Heart right ventricle (tissue), 16 donors: Measurements from ENCODE around the gene SERPINB5. TPM values are rescaled to one million over a fixed set of nuclear protein-coding genes. Genes with fewer than 3 reads are reported as not detected.

Experiments
- ATAC-seq, 8 donors: fragments of 200-7000 bp; cut with Tn5 transposase; one replicate each; pipeline ENCODE4 v1.9.1; 2020; ENCODE audit warnings: mild to moderate bottlenecking in 8 of 8, moderate library complexity in 8 of 8, moderate number of reproducible peaks in 1 of 8
- DNase-seq, 2 donors: peaks; one replicate each; pipeline ENCODE4 v3.0.0-alpha.2; 2020
- H3K27ac ChIP-seq, 10 donors: fragments of 200-600 bp; sonication (generic) in 2 of 10; one replicate each; pipeline versions ENCODE4 v1.5.0 to v1.8.0; 2020 to 2022; ENCODE audit warnings: mild to moderate bottlenecking in 3 of 10
- H3K27me3 ChIP-seq, 7 donors: fragments of 200-600 bp; one replicate each; pipeline ENCODE4 v1.8.0; 2021 to 2022; ENCODE audit warnings: mild to moderate bottlenecking in 2 of 7
- H3K36me3 ChIP-seq, 9 donors: fragments of 200-600 bp; sonication (generic) in 1 of 9; one replicate each; pipeline versions ENCODE4 v1.5.0 to v1.8.0; 2020 to 2022; ENCODE audit warnings: mild to moderate bottlenecking in 2 of 9
- H3K4me1 ChIP-seq, 9 donors: fragments of 200-600 bp; sonication (generic) in 1 of 9; one replicate each; pipeline versions ENCODE4 v1.5.0 to v1.8.0; 2020 to 2022; ENCODE audit warnings: mild to moderate bottlenecking in 4 of 9
- H3K4me3 ChIP-seq, 10 donors: fragments of 200-600 bp; sonication (generic) in 2 of 10; one replicate each; pipeline versions ENCODE4 v1.5.0 to v1.8.0; 2020 to 2022; ENCODE audit warnings: mild to moderate bottlenecking in 7 of 10, moderate library complexity in 2 of 10
- H3K9me3 ChIP-seq, 11 donors: fragments of 200-600 bp in 10 of 11; sonication (generic) in 2 of 11; one replicate each; pipeline versions ENCODE4 v1.5.0 to v1.8.0; 2013 to 2022; ENCODE audit warnings: mild to moderate bottlenecking in 2 of 11, control low read depth in 1 of 11, moderate library complexity in 1 of 11
- CTCF ChIP-seq, 9 donors: fragments of 200-600 bp; sonication (generic) in 2 of 9; IDR thresholded peaks; one replicate each; pipeline versions ENCODE4 v1.5.0 to v1.8.0; 2021 to 2022; ENCODE audit warnings: antibody characterized with exemption in 9 of 9, mild to moderate bottlenecking in 5 of 9, moderate library complexity in 1 of 9
- WGBS, 2 donors: extraction: QIAGEN DNeasy Blood & Tissue Kit; methylation state at CpG; one replicate each; pipeline ENCODE4 v1.1.7; 2013; ENCODE audit warnings: inconsistent platforms in 1 of 2; 5-methylcytosine and 5-hydroxymethylcytosine counted together
- intact Hi-C, 10 donors: fragments of 100-400 bp; cut with DNase I; formaldehyde crosslinking; loops; one replicate each; pipeline versions ENCODE4 v1.11.1 to v1.14.2; 2022
- polyA plus RNA-seq, 2 donors: library from polyadenylated mRNA; stranded (reverse); fragments of 200-250 nt; gene quantifications; one replicate each; pipeline ENCODE4 v1.2.3, GENCODE V29; 2013
- total RNA-seq, 10 donors: library from RNA; stranded (reverse); fragmentation: NEBNext Ultra II Directional in 3 of 10; extraction: Animal tissue kit (Norgen Biotek cat#: 25700) in 3 of 10; gene quantifications; one replicate each; pipeline versions ENCODE4 v1.2.1 to v1.2.4, GENCODE V29; 2021 to 2023
- donor health status: Arrhythmogenic right ventricular cardiomyopathy.
- donor health status: ischemic (EF 13 %, LVEDD 7.1; RV severe dilation, severe dysfunction).
- donor health status: healthy with polysubstance abuse.
- donor health status: DM: no; HTN: yes; CAD: no.
- donor health status: DM: no; HTN: no; CAD: no.
- donor health status: ischemic (EF 25% LVEDD 6.9; RV normal size, moderate dysfunction).
- donor health status: ischemic (EF 25% LVEDD 5.7; RV mildly dilated, moderate dysfunction).
- donor health status: healthy.
- donor health status: DM: yes; HTN: yes; CAD: no.
- donor health status: Ischemic cardiomyopathy.
- donor health status: ischemic (EF 35%, LVEDD 5.7; RV mildly dilated, moderate dysfunction).
- donor health status: nonischemic (EF 11% LVEDD 7.7; RV severe dilation, severe dysfunction).
- donor health status: DM: yes; HTN: yes; CAD: no.
- donor health status: PGD.
- donor health status: ischemic (EF 29% LVEDD 5.4; RV normal size, mild dysfunction).
- donor health status: nonischemic (EF 23%, LVEDD 6.1; RV moderate dilation, normal function).

SERPINB5 gene
- total and polyA plus RNA-seq, 12 donors: 0.03 TPM; not detected in 11

GRCh38 chr18:63508596-63508995 is 31.8 kb downstream of the SERPINB5 start:
- no peaks in the 10 kb centered on the region for H3K4me1 ChIP-seq
- intact Hi-C loops: no loop called here
- no peak overlapping the region for H3K27ac ChIP-seq
- no peak for TF ChIP-seq CTCF (IDR thresholded peaks at IDR 0.05)
- no peak for ATAC-seq
- DNase-seq: no peak
- H3K36me3 ChIP-seq: no peaks in the 10 kb centered on the region
- H3K4me3 ChIP-seq: no peak overlapping the region
- WGBS, 2 donors: 42 to 53% methylated on average over 3 of the region's 3 CpGs
- peaks cover 0 to 31% (median 0%) of the 10 kb centered on the region in 7 donors for H3K27me3 ChIP-seq
- no peaks in the 10 kb centered on the region for H3K9me3 ChIP-seq

GRCh38 chr18:63511285-63511684 is 34.5 kb downstream of the SERPINB5 start:
- DNase-seq (peak in 1 of 2 donors; percentile 17), ATAC-seq (peak in 2 of 8 donors; percentile 29 to 37)
- intact Hi-C loops: loop anchor here in 4 of 10 donors (10.0 kb wide), 2 partner anchors 334 to 464 kb away; partner anchors contain the start of gene SERPINB8 (in 1 of the 4)
- Histone ChIP-seq H3K27ac (no peak overlapping the region), H3K9me3 (no peaks in the 10 kb centered on the region), H3K27me3 (peaks cover 0 to 21% (median 4%) of the 10 kb centered on the region in 7 donors), H3K4me1 (no peaks in the 10 kb centered on the region), H3K36me3 (no peaks in the 10 kb centered on the region), H3K4me3 (no peak overlapping the region)
- TF ChIP-seq CTCF (IDR thresholded peaks at IDR 0.05): peak in 7 of 9 donors; percentile 42 to 58 (median 52)
- 18% methylated on average over 7 of the region's 7 CpGs for WGBS, 2 donors

- ATAC-seq (no peak), DNase-seq (no peak)
- Histone ChIP-seq H3K27me3 (peaks cover 0 to 27% (median 6%) of the 10 kb centered on the region in 7 donors), H3K9me3 (no peaks in the 10 kb centered on the region), H3K27ac (no peak overlapping the region), H3K4me1 (no peaks in the 10 kb centered on the region), H3K4me3 (no peak overlapping the region), H3K36me3 (no peaks in the 10 kb centered on the region)
- TF ChIP-seq CTCF (IDR thresholded peaks at IDR 0.05): no peak
- WGBS, 2 donors: 57 to 59% methylated on average over 6 of the region's 6 CpGs
- intact Hi-C loops: loop anchor here in 4 of 10 donors (10.0 kb wide), 2 partner anchors 330 to 460 kb away; partner anchors contain the start of gene SERPINB8 (in 1 of the 4)
Measured at GRCh38 chr18:63514326-63514725, 37.6 kb downstream of the SERPINB5 start.

DNA sequence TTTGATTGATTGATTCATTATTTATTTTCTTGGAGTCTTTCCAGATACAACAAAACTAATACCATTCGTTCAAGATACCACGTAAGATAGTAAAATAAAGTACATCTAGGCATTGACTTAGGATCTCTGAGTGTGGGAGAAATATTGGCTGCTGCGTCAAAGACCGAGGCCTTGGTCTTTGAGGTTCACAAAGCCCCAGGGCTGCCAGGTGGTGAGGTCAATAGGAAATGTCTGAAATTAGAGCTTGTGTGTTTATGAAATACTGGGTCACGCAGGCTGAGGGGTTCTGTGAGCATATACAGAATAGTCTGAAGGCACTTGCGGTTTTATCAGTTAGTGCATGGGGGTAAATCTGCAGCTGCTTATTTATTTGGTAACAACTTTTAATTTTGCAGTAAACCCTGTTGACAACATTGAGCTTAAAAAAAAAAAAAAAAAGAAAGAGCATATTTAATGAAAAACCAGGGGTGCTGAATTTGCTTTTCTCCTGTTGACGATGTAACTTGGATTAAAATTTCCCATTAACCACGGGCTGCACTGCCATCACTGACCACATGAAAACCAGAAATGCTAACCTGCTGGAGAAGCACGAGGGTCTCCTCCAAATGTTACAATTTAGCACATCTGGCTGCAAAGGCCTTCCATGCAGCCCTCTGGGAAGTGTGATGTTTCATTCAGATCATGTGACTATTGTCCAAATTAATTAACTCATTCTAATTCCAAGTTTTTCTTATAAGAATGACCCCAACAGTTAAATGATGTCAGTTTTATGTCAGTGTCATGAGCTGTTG is 38.3 kb downstream of the SERPINB5 start:
- H3K27ac ChIP-seq: no peak overlapping the region
- DNase-seq (no peak), ATAC-seq (no peak)
- no peaks in the 10 kb centered on the region for H3K36me3 ChIP-seq
- 69 to 78% methylated on average over 9 of the region's 9 CpGs for WGBS, 2 donors
- H3K9me3 ChIP-seq: no peaks in the 10 kb centered on the region
- no peak overlapping the region for H3K4me3 ChIP-seq
- peaks cover 0 to 29% (median 8%) of the 10 kb centered on the region in 7 donors for H3K27me3 ChIP-seq
- peak in 1 of 9 donors; percentile 11 for TF ChIP-seq CTCF (IDR thresholded peaks at IDR 0.05)
- no peaks in the 10 kb centered on the region for H3K4me1 ChIP-seq
- intact Hi-C loops: loop anchor here (5.0 to 10.0 kb wide), 10 partner anchors 62 to 482 kb away; partner anchors contain the start of gene SERPINB8 (in 1 of the 10)
